A673 (cell line): ENCODE measurements around the gene TFB2M.

ENCODE experiments used
- EZH2 ChIP-seq: fragments of 200-600 bp; sonication (generic); IDR thresholded peaks from 2 replicates; pipeline ENCODE4 v1.6.1; 2017; ENCODE audit warnings: borderline replicate concordance, low read depth, mild to moderate bottlenecking, mixed read lengths, antibody characterized with exemption, low read length; ENCODE audit not compliant: poor library complexity, severe bottlenecking
- TF ChIP-seq, protein P1 (sequence below): fragments of 300-800, 200-600 bp; sonication (generic); conservative IDR thresholded peaks from 2 replicates; pipeline ENCODE4 v1.5.1; 2017; ENCODE audit warnings: low read depth, mild to moderate bottlenecking, antibody characterized with exemption, low read length, moderate library complexity, mixed read lengths

DNA sequence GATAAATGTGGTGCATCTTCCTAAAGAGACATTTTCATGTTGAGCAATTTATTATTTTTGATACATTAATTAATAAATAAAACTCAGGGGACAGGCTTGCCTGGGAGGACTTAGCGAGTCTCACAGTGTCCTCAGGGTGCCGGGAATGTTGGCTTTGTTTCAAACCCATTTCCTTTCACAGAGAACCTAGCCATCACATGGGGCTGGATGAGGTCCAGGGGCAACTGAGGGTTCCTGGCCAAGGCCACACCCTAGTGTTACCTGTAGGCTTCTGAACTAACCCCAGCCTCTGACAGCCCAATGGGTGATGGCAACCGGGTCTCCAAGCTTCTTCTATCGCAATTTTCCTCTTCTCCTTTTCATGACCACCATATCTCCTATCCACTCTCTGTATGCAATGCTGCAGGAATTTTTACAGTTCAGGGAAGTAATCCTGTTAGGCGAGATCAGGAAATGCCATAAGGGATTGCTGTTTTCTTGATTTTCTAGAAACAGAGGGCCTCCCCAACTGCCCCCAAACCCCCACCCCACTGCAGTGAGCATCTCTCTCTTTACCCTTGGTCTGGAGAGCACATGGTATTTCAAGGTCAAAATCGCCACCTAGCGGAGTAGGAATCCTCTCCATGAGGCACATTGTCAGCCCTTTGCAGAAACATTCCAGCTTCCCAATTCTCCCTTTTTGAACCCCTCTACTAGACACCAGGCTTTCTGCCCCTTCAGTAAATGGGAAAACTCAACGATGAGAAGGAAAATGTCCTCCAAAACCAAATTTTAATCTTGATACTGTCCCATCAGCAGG, 36.9 kb downstream of the TFB2M start:
- TF ChIP-seq, protein P1, sequence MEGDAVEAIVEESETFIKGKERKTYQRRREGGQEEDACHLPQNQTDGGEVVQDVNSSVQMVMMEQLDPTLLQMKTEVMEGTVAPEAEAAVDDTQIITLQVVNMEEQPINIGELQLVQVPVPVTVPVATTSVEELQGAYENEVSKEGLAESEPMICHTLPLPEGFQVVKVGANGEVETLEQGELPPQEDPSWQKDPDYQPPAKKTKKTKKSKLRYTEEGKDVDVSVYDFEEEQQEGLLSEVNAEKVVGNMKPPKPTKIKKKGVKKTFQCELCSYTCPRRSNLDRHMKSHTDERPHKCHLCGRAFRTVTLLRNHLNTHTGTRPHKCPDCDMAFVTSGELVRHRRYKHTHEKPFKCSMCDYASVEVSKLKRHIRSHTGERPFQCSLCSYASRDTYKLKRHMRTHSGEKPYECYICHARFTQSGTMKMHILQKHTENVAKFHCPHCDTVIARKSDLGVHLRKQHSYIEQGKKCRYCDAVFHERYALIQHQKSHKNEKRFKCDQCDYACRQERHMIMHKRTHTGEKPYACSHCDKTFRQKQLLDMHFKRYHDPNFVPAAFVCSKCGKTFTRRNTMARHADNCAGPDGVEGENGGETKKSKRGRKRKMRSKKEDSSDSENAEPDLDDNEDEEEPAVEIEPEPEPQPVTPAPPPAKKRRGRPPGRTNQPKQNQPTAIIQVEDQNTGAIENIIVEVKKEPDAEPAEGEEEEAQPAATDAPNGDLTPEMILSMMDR: peak; percentile 28; the same call in 1 of the 2 replicates
- TF ChIP-seq EZH2: no peak
